Embryonic facial prominence (tissue), 1 donor: ENCODE measurements around the gene BUD13.
A peak's percentile ranks its signal among the peaks of the same experiment; 100 is the strongest.
"Not testable (repeated sequence)": the region's sequence is repeated elsewhere in the genome, so short reads cannot be mapped to it uniquely, and the experiment has no call there.

Experiments
- DNase-seq: peaks from one replicate; pipeline ENCODE4 v3.0.0-alpha.2; 2016; ENCODE audit errors: extremely low spot score

Gene BUD13

GRCh38 chr11:116756044-116756443, 16.7 kb downstream of the BUD13 start:
- DNase-seq, result not testable (repeated sequence)

GRCh38 chr11:116750070-116750718, 22.6 kb downstream of the BUD13 start:
- DNase-seq, result no peak

GRCh38 chr11:116742104-116742503, 30.7 kb downstream of the BUD13 start:
- no peak for DNase-seq

GRCh38 chr11:116740741-116741140, 32.0 kb downstream of the BUD13 start:
- DNase-seq, result no peak

- no peak for DNase-seq
These were observed 33.8 kb downstream of the BUD13 start for GRCh38 chr11:116738975-116739374.

GRCh38 chr11:116736763-116737162, 36.0 kb downstream of the BUD13 start:
- no peak for DNase-seq

- DNase-seq, result no peak
These were observed 38.7 kb downstream of the BUD13 start for GRCh38 chr11:116733969-116734508.

- no peak for DNase-seq
These were observed 39.6 kb downstream of the BUD13 start for GRCh38 chr11:116733043-116733755.

- DNase-seq, result peak; percentile 56
These were observed 40.3 kb downstream of the BUD13 start for GRCh38 chr11:116732271-116733042.

- no peak for DNase-seq
These were observed 41.0 kb downstream of the BUD13 start for GRCh38 chr11:116731821-116732220.

GRCh38 chr11:116731097-116731761, 41.6 kb downstream of the BUD13 start:
- peak; percentile 19 for DNase-seq

- no peak for DNase-seq
These were observed 42.2 kb downstream of the BUD13 start for GRCh38 chr11:116730601-116731000.

GRCh38 chr11:116730241-116730561, 42.6 kb downstream of the BUD13 start:
- DNase-seq, result no peak

GRCh38 chr11:116729501-116730240, 43.1 kb downstream of the BUD13 start:
- no peak for DNase-seq

GRCh38 chr11:116727990-116728389, 44.8 kb downstream of the BUD13 start:
- no peak for DNase-seq

- no peak for DNase-seq
These were observed 47.2 kb downstream of the BUD13 start for GRCh38 chr11:116725434-116726221.

GRCh38 chr11:116724813-116725212, 48.0 kb downstream of the BUD13 start:
- DNase-seq, result no peak

- no peak for DNase-seq
These were observed 49.3 kb downstream of the BUD13 start for GRCh38 chr11:116723511-116723910.

- no peak for DNase-seq
These were observed 50.8 kb downstream of the BUD13 start for GRCh38 chr11:116721988-116722387.

- DNase-seq, result no peak
These were observed 51.9 kb downstream of the BUD13 start for GRCh38 chr11:116720895-116721294.
